CD4-positive, alpha-beta T cell treated with Interleukin-4 for 4 hours (primary cell): Measurements from ENCODE around the gene PCGF2.
A peak's percentile ranks its signal among the peaks of the same experiment; 100 is the strongest.
"Not testable (repeated sequence)": the region's sequence is repeated elsewhere in the genome, so short reads cannot be mapped to it uniquely, and the experiment has no call there.

ENCODE experiments used
- DNase-seq: peaks from one replicate; pipeline ENCODE4 v3.0.0-alpha.2; 2020

Gene PCGF2

GRCh38 chr17:38733982-38734973, 13.9 kb downstream of the PCGF2 start:
- DNase-seq, result no peak

- no peak for DNase-seq
Measured at GRCh38 chr17:38733282-38733981, 14.7 kb downstream of the PCGF2 start.

DNA sequence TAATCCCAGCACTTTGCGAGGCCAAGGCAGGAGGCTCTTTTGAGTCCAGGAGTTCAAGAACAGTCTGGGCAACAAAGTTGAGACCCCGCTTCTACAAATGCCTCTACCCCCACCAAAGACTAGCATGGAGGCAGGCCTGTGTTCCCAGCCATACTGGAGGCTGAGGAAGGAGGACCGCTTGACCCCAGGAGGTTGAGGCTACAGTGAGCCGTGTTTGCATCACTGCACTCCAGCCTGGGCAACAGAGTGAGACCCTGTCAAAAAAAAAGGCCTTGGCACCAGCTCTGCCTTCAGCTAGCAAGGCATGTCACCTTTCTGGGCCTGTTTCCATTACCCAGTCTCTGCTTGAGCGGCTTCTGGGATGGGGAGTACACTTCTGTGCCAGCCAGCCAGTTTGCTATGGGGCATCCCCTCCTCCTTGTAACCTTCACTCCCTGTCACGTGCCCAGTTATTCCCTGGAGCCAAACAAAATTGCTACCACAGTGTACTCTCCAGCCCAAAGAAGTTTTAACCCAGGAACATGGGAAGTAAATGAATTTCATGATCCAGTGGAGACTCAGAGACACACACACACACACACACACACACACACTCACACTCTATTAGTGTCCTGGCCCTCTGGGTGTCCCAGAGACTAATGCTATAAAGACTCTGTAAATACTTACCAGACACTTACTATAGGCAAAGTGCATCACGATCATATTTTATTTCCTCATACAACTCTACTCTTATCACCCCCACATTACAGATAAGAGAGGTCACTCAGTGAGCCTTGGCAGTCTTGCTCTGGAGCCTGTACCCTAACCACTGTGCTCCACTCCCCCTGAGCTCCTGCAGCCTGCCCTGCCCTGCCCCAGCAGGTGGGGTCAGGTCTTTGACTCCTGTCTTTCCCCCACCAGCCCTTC, 15.5 kb downstream of the PCGF2 start:
- no peak for DNase-seq

DNA sequence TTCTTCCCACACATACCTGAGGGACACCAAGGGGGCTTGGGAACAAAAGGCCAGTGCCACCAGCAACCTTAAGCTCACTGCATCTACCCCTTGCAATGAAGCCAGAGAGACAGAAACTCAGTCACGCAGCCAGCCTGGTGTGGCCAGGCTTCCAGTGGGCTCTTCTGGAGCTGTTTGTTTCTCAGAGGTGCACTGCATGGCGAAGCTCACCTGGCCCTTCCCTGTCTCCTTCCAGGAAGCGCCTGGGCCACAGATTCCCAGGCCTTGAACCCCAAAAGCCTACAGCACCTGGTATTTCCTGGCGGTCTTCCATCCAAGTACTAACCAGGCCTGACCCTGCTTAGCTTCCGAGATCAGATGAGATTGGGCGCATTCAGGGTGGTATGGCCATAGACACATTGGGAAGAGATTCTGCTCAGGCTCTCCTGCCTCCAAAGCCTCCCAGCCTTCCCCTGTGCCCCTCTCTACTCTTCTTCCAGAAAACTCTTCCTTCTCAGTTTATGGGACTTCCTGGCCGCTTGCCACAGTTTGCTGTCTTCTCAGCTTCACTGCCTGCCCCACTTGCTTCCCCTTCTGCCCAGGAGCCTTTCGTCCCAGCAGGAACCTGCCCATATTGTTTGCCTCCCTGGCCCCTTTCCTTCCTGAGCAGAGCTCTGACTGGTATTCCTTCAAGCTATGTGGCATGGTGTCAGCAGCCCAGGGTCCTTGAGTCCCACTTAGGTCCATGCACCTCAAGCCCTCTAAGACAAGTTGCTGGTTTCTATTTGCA, 16.4 kb downstream of the PCGF2 start:
- DNase-seq, result no peak

GRCh38 chr17:38730526-38731379, 17.4 kb downstream of the PCGF2 start:
- DNase-seq, result no peak

DNA sequence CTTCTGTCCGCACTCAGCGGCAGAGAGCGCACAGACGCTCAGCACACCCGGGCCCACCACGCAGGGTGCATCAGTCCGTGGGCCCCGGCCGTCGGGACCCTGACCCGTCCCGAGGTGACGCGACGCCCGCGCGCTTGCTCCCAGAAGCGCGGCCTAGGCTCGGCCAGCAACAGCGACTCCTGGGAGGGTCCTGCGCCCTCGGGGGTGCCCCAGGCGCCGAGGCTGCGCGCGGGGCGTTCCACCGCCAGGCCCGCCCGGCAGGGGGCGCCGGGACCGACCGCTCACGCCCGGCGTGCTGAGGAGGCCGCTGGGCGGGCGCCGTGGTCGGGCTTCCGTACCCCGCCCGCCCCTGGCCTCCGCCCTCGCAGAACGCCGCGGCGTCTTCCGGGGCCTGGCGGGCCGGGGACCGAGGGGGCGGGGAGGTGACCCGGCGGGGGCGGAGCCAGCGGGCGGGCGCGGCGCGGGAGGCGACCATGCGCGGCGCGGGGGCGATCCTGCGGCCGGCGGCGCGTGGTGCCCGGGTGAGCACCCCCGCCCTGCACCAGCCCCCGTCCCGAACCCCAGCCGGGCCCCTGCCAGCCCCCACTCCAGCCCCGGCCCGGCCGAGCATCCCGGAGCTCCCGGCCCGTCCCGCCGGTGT, 18.1 kb downstream of the PCGF2 start, which contains the start of gene CISD3:
CISD3 (plus strand) TSS at position 456 of the 640 bp plus-strand sequence; CDS start at position 474, 18 bp downstream.
- DNase-seq, result peak; percentile 81

- no peak for DNase-seq
Measured at GRCh38 chr17:38729368-38729885, 18.7 kb downstream of the PCGF2 start.

DNA sequence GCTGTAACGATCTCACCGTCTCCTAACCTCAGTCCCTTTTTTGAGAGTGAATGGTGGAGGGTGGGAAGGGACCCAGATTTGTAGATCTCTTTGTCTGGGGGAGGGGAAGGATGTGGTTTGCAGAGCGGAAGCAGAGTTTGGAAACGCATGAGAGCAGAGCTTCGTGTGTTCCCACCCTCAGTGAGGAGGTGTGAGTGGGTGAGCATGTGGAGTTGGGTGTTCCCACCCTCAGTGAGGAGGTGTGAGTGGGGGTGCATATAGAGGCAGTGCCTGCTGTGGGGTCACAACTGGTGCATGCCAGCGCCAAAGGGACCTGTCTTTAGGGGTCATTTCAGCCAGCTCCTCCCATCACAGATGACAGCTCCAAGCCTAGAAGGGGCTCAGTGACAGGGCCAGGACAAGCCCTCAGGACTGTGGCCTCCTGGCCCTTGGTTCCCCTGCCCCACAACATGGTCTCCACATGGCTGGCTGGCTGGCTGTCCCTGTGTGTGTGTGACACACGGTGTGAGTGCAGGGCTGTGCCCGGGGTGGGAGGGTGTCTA, 19.8 kb downstream of the PCGF2 start:
- DNase-seq, result peak; percentile 88

GRCh38 chr17:38727736-38728135, 20.4 kb downstream of the PCGF2 start:
- peak; percentile 87 for DNase-seq

DNA sequence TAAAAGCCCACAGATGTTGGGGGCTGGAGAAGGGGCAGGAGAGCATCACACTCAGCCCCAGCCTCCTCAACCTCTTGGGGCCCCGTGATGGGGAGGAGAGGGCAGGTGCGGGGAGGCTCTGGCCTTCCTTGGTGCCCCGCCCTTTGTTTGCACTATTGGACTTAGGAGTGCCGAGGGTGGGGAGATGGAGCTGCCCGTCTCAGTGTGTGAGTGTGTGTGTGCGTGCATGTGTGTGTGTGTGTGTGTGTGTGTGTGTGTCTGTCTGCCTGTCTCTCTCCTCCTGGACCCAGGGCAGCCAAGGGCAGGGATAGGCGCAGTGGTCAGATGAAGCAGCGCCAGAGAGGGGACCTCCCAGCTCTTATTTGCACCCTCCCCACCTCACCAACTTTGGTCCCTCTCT, 22.0 kb downstream of the PCGF2 start:
- DNase-seq, result not testable (repeated sequence)

DNA sequence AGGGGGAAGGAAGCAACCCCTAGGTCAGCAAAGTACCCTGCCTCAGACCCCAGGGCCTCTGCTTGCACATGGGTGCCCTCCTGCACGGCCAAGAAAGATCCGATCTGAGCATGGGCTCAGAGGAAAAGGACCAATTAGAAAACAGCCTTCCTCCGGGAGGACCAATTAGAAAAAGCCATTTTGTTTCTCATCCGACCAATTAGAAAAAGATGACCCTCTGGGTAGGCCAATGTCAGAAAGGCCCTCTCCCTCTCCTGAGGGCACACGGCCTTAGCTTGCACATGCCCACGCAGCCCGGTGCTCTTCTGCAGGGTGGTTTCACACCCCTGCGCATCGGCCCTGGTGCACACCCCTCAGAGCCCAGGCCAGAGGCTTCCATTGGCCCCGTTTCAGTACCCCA, 23.1 kb downstream of the PCGF2 start:
- DNase-seq, result no peak

DNA sequence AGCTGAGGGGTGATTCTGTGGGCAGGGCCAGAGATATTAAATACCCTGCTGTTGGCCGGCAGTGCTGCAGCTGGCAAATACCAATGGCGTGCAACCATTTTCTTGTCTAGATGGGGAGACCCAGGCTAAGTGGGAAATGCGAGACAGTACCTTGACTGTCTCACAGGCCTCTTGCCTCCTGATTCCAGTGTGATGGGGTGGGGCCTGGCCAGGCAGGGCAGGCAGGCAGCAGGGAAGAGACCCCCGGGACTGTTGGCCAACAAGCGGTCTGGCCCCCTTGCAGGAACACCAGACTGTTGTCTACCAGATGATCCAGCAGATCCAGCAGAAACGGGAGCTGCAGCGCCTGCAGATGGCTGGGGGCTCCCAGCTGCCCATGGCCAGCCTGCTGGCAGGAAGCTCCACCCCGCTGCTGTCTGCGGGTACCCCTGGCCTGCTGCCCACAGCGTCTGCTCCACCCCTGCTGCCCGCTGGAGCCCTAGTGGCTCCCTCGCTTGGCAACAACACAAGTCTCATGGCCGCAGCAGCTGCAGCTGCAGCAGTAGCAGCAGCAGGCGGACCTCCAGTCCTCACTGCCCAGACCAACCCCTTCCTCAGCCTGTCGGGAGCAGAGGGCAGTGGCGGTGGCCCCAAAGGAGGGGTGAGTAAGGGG, 23.7 kb downstream of the PCGF2 start:
- no peak for DNase-seq

DNA sequence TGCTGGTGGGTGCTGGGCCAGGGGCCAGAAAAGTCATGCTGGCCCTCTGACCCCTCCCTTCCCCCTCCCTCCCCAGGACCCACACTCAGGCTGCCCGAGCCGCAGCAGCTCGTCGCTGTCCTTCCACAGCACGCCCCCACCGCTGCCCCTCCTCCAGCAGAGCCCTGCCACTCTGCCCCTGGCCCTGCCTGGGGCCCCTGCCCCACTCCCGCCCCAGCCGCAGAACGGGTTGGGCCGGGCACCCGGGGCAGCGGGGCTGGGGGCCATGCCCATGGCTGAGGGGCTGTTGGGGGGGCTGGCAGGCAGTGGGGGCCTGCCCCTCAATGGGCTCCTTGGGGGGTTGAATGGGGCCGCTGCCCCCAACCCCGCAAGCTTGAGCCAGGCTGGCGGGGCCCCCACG, 26.3 kb downstream of the PCGF2 start:
- DNase-seq, result no peak

GRCh38 chr17:38720941-38721340, 27.2 kb downstream of the PCGF2 start:
- DNase-seq, result no peak

DNA sequence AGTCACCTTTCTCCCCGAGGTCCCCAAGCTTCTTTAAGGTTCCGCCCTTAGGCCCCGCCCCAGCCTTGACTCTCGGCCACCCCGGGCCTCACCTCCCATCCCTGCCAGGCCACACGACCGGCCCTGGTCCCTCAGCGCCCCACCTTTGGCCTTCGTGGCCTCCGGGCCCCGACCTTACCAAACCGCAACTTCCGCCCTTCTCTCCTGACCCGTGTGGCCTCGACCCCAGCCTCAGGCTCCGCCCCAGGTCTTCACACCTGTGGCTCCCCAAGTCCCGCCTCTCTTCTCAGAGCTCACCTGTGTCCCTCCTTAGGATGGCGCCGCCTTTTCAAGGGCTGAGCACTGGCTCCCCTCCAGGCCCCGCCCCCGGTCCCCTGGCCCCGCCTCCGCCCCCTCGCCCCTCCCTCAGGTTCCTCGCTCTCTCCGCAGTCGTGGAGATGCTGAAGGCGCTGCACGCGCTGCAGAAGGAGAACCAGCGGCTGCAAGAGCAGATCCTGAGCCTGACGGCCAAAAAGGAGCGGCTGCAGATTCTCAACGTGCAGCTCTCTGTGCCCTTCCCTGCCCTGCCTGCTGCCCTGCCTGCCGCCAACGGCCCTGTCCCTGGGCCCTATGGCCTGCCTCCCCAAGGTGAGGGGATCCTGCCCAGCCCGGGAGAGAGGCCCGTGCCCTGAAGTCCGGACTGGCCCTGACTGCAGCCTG, 28.0 kb downstream of the PCGF2 start:
- no peak for DNase-seq

GRCh38 chr17:38719289-38719942, 28.7 kb downstream of the PCGF2 start:
- no peak for DNase-seq

DNA sequence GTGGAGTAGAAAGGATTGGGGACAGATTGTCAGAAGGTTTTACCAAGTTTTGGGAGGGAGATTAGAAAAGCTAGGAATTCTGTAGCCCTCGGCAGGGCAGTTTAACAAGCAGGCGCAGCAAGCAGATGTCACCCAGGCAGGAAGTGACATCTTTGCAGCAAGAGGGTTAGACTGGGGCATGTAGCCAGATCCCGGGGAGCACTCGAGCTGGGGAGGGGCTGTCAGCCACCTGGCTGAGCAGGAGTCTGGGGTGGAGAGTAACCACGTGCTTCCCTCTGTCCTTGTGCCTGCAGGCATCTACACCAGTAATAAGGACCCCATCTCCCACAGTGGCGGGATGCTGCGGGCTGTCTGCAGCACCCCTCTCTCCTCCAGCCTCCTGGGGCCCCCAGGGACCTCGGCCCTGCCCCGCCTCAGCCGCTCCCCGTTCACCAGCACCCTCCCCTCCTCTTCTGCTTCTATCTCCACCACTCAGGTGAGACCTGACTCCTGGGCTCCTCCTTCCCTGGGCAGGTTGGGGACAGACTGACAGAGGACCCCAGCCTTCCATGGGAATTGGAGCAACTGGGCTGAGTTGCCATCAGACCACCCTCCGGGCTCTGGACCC, 30.9 kb downstream of the PCGF2 start:
- no peak for DNase-seq
